ENCODE results near the gene ITPR1. TPM values are rescaled to one million over a fixed set of nuclear protein-coding genes. Genes with fewer than 3 reads are reported as not detected.

ITPR1 gene
- total RNA-seq, 3 donors from 2014 or later, result 59.0 to 92.3 (median 88.9) TPM

- DNase-seq (no peak), ATAC-seq (no peak)
- no peaks in the 10 kb centered on the region for H3K9me3 Mint-ChIP-seq
- no peak overlapping the region for H3K4me3 Mint-ChIP-seq
- peaks cover 70% of the 10 kb centered on the region for H3K36me3 Mint-ChIP-seq (ENCODE audit: insufficient read depth)
- no peaks in the 10 kb centered on the region for H3K4me1 Mint-ChIP-seq (ENCODE audit: low read depth)
- no peaks in the 10 kb centered on the region for H3K27me3 Mint-ChIP-seq (ENCODE audit: low read depth)
Measured at GRCh38 chr3:4795905-4796304, 302.8 kb downstream of the ITPR1 start.

- no peaks in the 10 kb centered on the region for H3K27me3 Mint-ChIP-seq (ENCODE audit: low read depth)
- H3K36me3 Mint-ChIP-seq (ENCODE audit: insufficient read depth), result peaks cover 64% of the 10 kb centered on the region
- H3K9me3 Mint-ChIP-seq, result no peaks in the 10 kb centered on the region
- ATAC-seq (no peak), DNase-seq (no peak)
- H3K4me3 Mint-ChIP-seq, result no peak overlapping the region
- no peaks in the 10 kb centered on the region for H3K4me1 Mint-ChIP-seq (ENCODE audit: low read depth)
Measured at GRCh38 chr3:4797201-4797705, 304.1 kb downstream of the ITPR1 start.

- no peaks in the 10 kb centered on the region for H3K9me3 Mint-ChIP-seq
- DNase-seq (no peak), ATAC-seq (no peak)
- peaks cover 66% of the 10 kb centered on the region for H3K36me3 Mint-ChIP-seq (ENCODE audit: insufficient read depth)
- H3K4me1 Mint-ChIP-seq (ENCODE audit: low read depth), result peaks cover 12% of the 10 kb centered on the region
- no peaks in the 10 kb centered on the region for H3K27me3 Mint-ChIP-seq (ENCODE audit: low read depth)
- no peak overlapping the region for H3K4me3 Mint-ChIP-seq
Measured at GRCh38 chr3:4799266-4800256, 306.4 kb downstream of the ITPR1 start.

- ATAC-seq (no peak), DNase-seq (no peak)
- H3K27me3 Mint-ChIP-seq (ENCODE audit: low read depth), result no peaks in the 10 kb centered on the region
- peaks cover 22% of the 10 kb centered on the region for H3K4me1 Mint-ChIP-seq (ENCODE audit: low read depth)
- H3K36me3 Mint-ChIP-seq (ENCODE audit: insufficient read depth), result peaks cover 64% of the 10 kb centered on the region
- no peaks in the 10 kb centered on the region for H3K9me3 Mint-ChIP-seq
- no peak overlapping the region for H3K4me3 Mint-ChIP-seq
Measured at GRCh38 chr3:4800595-4800994, 307.4 kb downstream of the ITPR1 start.

GRCh38 chr3:4801892-4802291 lies 308.7 kb downstream of the ITPR1 start:
- H3K27me3 Mint-ChIP-seq (ENCODE audit: low read depth), result no peaks in the 10 kb centered on the region
- no peaks in the 10 kb centered on the region for H3K9me3 Mint-ChIP-seq
- no peak overlapping the region for H3K4me3 Mint-ChIP-seq
- peaks cover 34% of the 10 kb centered on the region for H3K4me1 Mint-ChIP-seq (ENCODE audit: low read depth)
- peaks cover 66% of the 10 kb centered on the region for H3K36me3 Mint-ChIP-seq (ENCODE audit: insufficient read depth)
- ATAC-seq, result no peak
- no peak for DNase-seq

- DNase-seq (no peak), ATAC-seq (no peak)
- Mint-ChIP-seq H3K4me3 (no peak overlapping the region), H3K36me3 (ENCODE audit: insufficient read depth) (peaks cover 66% of the 10 kb centered on the region), H3K27me3 (ENCODE audit: low read depth) (no peaks in the 10 kb centered on the region), H3K9me3 (no peaks in the 10 kb centered on the region), H3K4me1 (ENCODE audit: low read depth) (peaks cover 34% of the 10 kb centered on the region)
Measured at GRCh38 chr3:4802903-4803302, 309.8 kb downstream of the ITPR1 start.

GRCh38 chr3:4804161-4805058 lies 311.3 kb downstream of the ITPR1 start:
- Mint-ChIP-seq H3K36me3 (ENCODE audit: insufficient read depth) (peaks cover 63% of the 10 kb centered on the region), H3K4me3 (no peak overlapping the region), H3K9me3 (no peaks in the 10 kb centered on the region), H3K27me3 (ENCODE audit: low read depth) (no peaks in the 10 kb centered on the region), H3K4me1 (ENCODE audit: low read depth) (peaks cover 34% of the 10 kb centered on the region)
- DNase-seq (no peak), ATAC-seq (no peak)

GRCh38 chr3:4805662-4806061 lies 312.5 kb downstream of the ITPR1 start:
- H3K4me1 Mint-ChIP-seq (ENCODE audit: low read depth), result peaks cover 34% of the 10 kb centered on the region

GRCh38 chr3:4806535-4807108 lies 313.5 kb downstream of the ITPR1 start:
- ATAC-seq (no peak), DNase-seq (no peak)
- Mint-ChIP-seq H3K4me1 (ENCODE audit: low read depth) (peaks cover 34% of the 10 kb centered on the region), H3K9me3 (no peaks in the 10 kb centered on the region), H3K4me3 (no peak overlapping the region), H3K36me3 (ENCODE audit: insufficient read depth) (peaks cover 53% of the 10 kb centered on the region), H3K27me3 (ENCODE audit: low read depth) (no peaks in the 10 kb centered on the region)

More at GRCh38 chr3:4805662-4806061, 312.5 kb downstream of the ITPR1 start:
- no peaks in the 10 kb centered on the region for H3K27me3 Mint-ChIP-seq (ENCODE audit: low read depth)
- no peak for DNase-seq
- peaks cover 57% of the 10 kb centered on the region for H3K36me3 Mint-ChIP-seq (ENCODE audit: insufficient read depth)
- peak; percentile 86 to 90 for ATAC-seq
- no peak overlapping the region for H3K4me3 Mint-ChIP-seq
- no peaks in the 10 kb centered on the region for H3K9me3 Mint-ChIP-seq

- peaks cover 34% of the 10 kb centered on the region for H3K4me1 Mint-ChIP-seq (ENCODE audit: low read depth)
Measured at GRCh38 chr3:4807381-4808280, 314.5 kb downstream of the ITPR1 start.

GRCh38 chr3:4808637-4809036 lies 315.5 kb downstream of the ITPR1 start:
- no peak for ATAC-seq
- Mint-ChIP-seq H3K9me3 (no peaks in the 10 kb centered on the region), H3K27me3 (ENCODE audit: low read depth) (no peaks in the 10 kb centered on the region), H3K4me3 (no peak overlapping the region), H3K36me3 (ENCODE audit: insufficient read depth) (peaks cover 53% of the 10 kb centered on the region), H3K4me1 (ENCODE audit: low read depth) (peaks cover 30% of the 10 kb centered on the region)
- no peak for DNase-seq

More at GRCh38 chr3:4807381-4808280, 314.5 kb downstream of the ITPR1 start:
- DNase-seq, result no peak
- H3K9me3 Mint-ChIP-seq, result no peaks in the 10 kb centered on the region
- peaks cover 50% of the 10 kb centered on the region for H3K36me3 Mint-ChIP-seq (ENCODE audit: insufficient read depth)
- ATAC-seq, result no peak
- no peaks in the 10 kb centered on the region for H3K27me3 Mint-ChIP-seq (ENCODE audit: low read depth)
- no peak overlapping the region for H3K4me3 Mint-ChIP-seq

- no peak overlapping the region for H3K4me3 Mint-ChIP-seq
- no peaks in the 10 kb centered on the region for H3K9me3 Mint-ChIP-seq
- peaks cover 58% of the 10 kb centered on the region for H3K36me3 Mint-ChIP-seq (ENCODE audit: insufficient read depth)
Measured at GRCh38 chr3:4809922-4810321, 316.8 kb downstream of the ITPR1 start.

GRCh38 chr3:4812591-4812990 lies 319.4 kb downstream of the ITPR1 start:
- H3K4me3 Mint-ChIP-seq, result no peak overlapping the region
- peaks cover 8% of the 10 kb centered on the region for H3K9me3 Mint-ChIP-seq
- H3K27me3 Mint-ChIP-seq (ENCODE audit: low read depth), result no peaks in the 10 kb centered on the region
- DNase-seq, result no peak
- H3K4me1 Mint-ChIP-seq (ENCODE audit: low read depth), result no peaks in the 10 kb centered on the region
- no peak for ATAC-seq
- H3K36me3 Mint-ChIP-seq (ENCODE audit: insufficient read depth), result peaks cover 65% of the 10 kb centered on the region

More at GRCh38 chr3:4809922-4810321, 316.8 kb downstream of the ITPR1 start:
- Mint-ChIP-seq H3K27me3 (ENCODE audit: low read depth) (no peaks in the 10 kb centered on the region), H3K4me1 (ENCODE audit: low read depth) (peaks cover 18% of the 10 kb centered on the region)
- DNase-seq, result no peak
- no peak for ATAC-seq

Measured in activated T-cell treated with anti-CD3 and anti-CD28 coated beads, Interleukin-2, amount 50 U/mL, for 4 hours (primary cell).